NCI-H82 (cell line): ENCODE results near the gene TUBGCP6.
"Not testable (repeated sequence)": the region's sequence is repeated elsewhere in the genome, so short reads cannot be mapped to it uniquely, and the experiment has no call there.

Experiments
- DNase-seq: peaks from one replicate; lab custom pipeline; 2025; lab: John Stamatoyannopoulos, UW

Gene TUBGCP6

GRCh38 chr22:50278956-50279619, 34.3 kb upstream of the TUBGCP6 start:
- DNase-seq = no peak

GRCh38 chr22:50278461-50278860, 33.6 kb upstream of the TUBGCP6 start:
- no peak for DNase-seq

- no peak for DNase-seq
Observed at GRCh38 chr22:50277761-50278160, 32.9 kb upstream of the TUBGCP6 start.

- DNase-seq = peak; percentile 14
Observed at GRCh38 chr22:50276143-50276542, 31.3 kb upstream of the TUBGCP6 start.

GRCh38 chr22:50275181-50276055, 30.6 kb upstream of the TUBGCP6 start:
- no peak for DNase-seq

- no peak for DNase-seq
Observed at GRCh38 chr22:50274771-50275170, 29.9 kb upstream of the TUBGCP6 start.

GRCh38 chr22:50274311-50274710, 29.5 kb upstream of the TUBGCP6 start:
- DNase-seq = peak; percentile 71

- not testable (repeated sequence) for DNase-seq
Observed at GRCh38 chr22:50273781-50274180, 29.0 kb upstream of the TUBGCP6 start.

- not testable (repeated sequence) for DNase-seq
Observed at GRCh38 chr22:50273352-50273751, 28.5 kb upstream of the TUBGCP6 start.

- peak; percentile 33 for DNase-seq
Observed at GRCh38 chr22:50272044-50272802, 27.4 kb upstream of the TUBGCP6 start.

GRCh38 chr22:50271519-50271970, 26.7 kb upstream of the TUBGCP6 start:
- peak; percentile 85 for DNase-seq

- DNase-seq = peak; percentile 47
Observed at GRCh38 chr22:50270666-50271394, 26.0 kb upstream of the TUBGCP6 start.

GRCh38 chr22:50269970-50270665, 25.3 kb upstream of the TUBGCP6 start, which contains the start of gene MAPK11:
MAPK11 (minus strand) TSS chr22:50270380; CDS start chr22:50270292, 88 bp downstream.
- DNase-seq = peak; percentile 68

GRCh38 chr22:50269573-50269969, 24.7 kb upstream of the TUBGCP6 start:
- DNase-seq = no peak

- DNase-seq = no peak
Observed at GRCh38 chr22:50268655-50269113, 23.9 kb upstream of the TUBGCP6 start.

- DNase-seq = no peak
Observed at GRCh38 chr22:50267591-50268390, 23.0 kb upstream of the TUBGCP6 start.

GRCh38 chr22:50266994-50267393, 22.2 kb upstream of the TUBGCP6 start:
- DNase-seq = no peak

GRCh38 chr22:50264946-50265669, 20.3 kb upstream of the TUBGCP6 start:
- no peak for DNase-seq

GRCh38 chr22:50264104-50264745, 19.4 kb upstream of the TUBGCP6 start:
- no peak for DNase-seq
